HG03159 (cell line): ENCODE results near the gene DNAL1.

Source experiments
- ATAC-seq: cut with Tn5 transposase; IDR thresholded peaks from one replicate; pipeline ENCODE4 v1.9.1; 2021; ENCODE audit warnings: mild to moderate bottlenecking, moderate library complexity; ENCODE audit not compliant: unreplicated experiment

Gene DNAL1

GRCh38 chr14:73741876-73742519 is 97.2 kb downstream of the DNAL1 start:
- no peak for ATAC-seq

- no peak for ATAC-seq
Observed at GRCh38 chr14:73742520-73743238, 97.9 kb downstream of the DNAL1 start.

GRCh38 chr14:73743431-73743931 is 98.7 kb downstream of the DNAL1 start:
- no peak for ATAC-seq

DNA sequence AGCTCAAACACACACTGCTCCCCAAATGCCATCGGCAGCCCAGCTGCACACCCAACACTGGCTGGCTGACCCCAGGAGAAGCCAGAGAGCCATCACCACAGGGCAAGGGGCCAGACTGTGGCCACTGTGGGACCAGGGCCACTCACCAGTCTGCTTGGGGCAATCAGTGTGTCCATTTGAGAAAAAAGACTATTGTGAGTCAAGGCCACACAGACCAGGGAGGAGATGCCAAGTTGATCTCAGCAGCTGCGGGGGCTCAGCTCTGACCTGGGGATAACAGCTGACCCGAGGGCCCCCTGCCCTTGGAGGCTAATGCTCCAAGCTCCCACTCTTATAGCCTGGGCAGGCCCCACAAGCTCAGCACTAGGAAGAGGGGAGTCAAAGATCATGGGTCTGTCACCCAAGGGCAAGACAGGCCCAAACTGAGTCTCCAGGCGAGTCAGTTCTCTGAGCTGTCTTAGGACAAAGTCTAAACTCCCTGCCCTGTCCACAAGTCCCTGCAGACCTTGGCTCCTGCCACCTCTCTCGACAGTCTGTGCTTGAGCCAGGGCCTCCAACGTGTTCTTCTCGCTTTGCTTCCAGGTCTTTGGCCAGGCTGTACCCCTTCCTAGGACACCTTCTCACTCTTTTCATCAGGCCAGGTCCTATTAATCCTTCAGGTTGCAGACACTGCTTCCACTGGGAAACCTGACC is 99.5 kb downstream of the DNAL1 start:
- no peak for ATAC-seq

DNA sequence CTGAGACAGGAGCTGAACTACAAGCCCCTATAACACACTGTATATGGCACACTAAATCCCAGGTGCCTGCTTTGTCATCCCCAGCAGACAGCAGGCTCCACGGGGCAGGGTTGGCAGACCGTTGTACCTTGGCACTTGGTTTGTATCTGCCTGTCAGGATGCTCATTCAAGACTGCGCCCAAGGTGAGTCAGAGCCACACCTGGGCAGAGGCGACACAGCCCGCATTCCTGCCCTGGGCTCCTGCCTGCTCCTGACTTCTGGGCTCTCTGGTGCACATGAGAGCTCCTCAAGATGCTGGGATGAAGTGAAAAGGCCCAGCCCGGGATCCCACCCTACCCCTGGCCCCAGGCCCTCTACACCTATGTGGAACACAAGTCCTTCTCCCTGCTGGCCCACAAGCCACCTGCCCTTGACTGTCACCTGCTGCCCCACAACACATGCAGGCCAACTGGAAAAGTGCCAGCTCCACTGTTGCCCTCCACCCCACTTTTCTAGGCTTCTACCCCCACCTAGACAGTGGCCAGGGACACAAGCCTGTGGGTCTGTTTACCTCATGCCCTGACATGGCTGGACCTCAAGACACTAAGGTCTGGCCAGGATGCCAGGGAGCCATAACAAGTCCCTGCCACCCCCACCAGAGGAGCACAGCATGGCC is 100.2 kb downstream of the DNAL1 start:
- ATAC-seq, result no peak

DNA sequence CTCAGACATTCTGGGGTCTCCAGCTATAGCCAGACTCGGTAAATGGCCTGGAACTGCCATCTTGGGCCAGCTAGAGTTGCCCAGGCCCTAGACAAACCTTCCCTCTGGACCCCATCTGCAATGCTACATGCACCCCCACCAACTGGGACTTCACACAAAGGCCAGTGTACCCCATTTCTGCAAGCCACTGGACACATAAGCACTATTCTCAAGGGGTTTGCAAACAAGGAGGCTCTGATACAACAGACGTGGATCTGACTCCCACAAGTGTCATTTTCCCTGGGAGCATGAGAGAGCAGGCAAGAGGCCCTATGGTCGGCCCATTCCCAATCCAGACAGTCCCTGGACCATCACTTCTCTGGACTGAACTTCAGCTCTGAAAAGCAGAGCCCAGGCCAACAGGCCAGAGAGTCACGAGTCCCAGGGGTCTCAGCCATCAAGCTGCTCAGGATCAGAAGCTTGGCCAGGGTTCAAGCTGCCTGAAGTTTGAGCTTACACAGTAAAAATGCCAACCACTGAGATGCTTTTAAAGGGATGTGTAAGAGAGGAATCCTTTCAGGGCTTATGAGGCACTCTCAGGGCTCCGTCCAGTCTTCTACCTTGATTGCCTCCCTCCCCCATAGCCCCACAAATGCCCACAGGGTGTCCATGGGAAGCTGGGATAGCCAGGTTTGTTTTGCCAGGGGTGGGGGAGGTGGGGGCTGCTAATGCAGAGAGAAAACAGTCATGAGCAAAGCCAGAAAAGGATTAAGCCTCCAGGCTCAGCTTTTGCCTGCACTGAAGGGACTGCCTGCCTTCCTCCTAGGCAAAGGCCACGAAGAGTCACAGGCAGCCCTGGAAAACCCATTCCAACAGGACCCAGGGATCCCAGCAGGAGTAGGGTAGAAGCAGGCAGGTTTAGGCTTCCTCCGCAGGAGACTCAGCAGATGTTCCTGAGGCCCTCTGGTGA is 101.1 kb downstream of the DNAL1 start:
- ATAC-seq, result no peak

GRCh38 chr14:73746520-73747378 is 102.0 kb downstream of the DNAL1 start:
- no peak for ATAC-seq

DNA sequence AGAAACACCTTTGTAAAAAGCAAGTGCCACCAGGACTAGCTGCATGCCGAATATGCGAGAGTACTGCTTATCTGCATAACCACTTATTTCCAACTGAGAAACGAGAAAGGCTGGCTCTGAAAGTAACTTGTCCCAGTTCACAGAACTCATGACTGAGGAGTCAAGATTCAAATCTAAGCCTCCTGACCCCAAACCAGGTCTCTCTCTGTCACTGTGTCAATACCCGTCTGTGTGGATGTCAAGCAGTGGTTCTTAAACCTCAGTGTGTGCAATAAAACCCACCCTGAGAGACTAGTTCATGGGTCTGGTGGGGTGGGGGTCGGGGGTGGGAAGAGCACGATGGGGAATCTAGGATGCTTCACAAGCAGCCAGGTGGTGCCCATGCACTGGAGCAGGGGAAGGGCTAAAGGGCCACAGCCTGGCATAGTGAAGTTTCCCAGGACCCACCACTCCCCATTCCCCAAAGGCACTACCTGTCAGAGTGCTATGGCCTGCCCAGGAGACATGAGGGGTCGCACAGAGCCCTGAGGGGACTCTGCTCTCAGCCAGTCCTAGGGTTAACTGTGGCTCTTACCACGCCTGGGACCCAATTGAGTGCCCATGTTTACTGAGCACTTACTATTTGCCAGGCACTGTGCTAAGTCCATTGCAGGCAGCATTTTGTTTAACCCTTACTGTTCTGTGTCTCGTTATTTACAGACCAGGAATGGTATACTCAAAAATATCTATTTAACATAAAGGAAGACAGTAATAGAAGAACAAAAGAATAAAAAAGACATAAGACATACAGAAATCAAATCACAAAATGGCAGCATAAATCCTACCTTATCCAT is 102.8 kb downstream of the DNAL1 start:
- ATAC-seq, result no peak

- no peak for ATAC-seq
Observed at GRCh38 chr14:73748858-73749357, 104.1 kb downstream of the DNAL1 start.

DNA sequence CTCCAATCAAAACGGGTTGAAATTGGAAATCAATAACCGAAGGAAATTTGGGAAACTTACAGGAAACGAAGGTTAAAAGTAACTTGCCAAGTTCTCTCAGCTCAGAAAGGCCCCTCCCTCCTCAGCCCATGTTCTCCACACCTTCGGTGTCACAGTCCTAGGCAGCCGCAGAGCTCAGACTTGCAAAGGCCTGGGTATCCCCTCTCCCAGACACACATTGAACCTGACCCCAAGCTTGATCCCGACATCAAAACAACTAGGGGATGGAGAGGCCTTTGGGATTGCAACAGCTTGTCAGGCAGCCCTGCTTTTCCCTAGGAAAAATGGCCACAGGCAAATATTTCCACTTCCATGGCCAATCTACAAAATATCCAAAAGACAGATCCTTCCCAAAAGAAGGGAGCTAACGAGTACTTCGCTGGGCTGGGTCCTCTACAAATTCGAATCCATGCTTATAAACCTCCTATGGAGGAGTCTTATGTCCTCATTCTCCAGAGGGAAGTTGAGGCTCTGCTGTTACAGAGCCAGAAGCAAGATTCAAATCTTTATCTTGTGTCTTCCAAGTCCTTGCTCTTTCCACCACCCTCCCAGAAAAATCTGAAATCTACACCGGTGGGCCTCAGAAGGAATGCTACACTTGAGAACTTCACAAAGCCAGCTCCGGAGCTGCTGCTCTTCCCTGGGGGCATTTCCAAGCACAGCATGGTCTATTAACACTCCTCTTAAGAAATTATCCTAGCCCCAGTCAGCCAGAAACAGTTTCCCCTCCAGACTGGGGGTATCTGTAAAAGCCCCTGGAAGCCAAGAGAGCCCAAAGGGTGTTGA is 105.1 kb downstream of the DNAL1 start:
- ATAC-seq, result no peak

DNA sequence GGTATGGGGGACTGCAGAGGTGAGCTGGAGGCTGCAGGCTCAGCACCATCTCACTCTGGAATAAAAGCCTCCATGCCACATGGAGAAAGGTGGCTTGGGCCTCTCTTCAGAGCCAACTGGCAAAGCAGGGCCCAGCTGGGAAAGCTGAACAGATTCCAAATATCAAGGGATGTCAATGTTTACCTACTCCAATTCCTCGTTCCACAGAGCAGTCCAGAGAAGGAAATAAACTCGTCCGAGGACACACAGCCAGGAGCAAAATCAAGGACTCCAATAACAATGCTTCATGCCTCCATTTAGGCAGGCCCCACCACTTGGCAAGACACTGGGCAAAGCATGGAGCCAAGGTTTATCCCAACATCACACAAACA is 105.7 kb downstream of the DNAL1 start:
- ATAC-seq, result no peak

DNA sequence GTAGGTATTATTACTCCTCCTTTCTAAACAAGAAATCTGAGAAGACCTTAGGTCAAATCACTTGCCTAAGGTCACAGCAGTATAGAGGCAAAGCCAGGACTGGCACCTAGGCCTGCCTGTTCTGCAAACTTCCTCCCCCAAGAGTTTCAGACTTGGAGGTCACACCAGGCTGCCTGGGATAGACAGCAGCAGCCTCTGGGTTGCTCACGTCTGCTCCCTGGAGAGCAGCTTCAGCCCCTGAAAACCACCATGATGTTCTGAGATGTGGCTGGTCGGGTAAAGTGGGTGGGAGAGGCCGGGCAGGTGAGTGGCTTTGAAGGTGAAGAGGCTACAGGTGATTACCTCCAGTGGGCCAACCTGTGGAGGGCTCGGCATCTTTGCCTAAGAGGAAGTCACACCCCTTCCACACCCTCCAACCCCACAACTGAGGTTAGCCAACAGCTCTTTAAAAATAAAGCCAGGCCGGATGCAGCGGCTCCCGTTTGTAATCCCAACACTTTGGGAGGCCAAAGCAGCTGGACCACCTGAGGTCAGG is 106.4 kb downstream of the DNAL1 start:
- ATAC-seq, result no peak

GRCh38 chr14:73752297-73752992 is 107.7 kb downstream of the DNAL1 start:
- no peak for ATAC-seq
